ENCODE data around the gene DYNC2I2. TPM values are rescaled to one million over a fixed set of nuclear protein-coding genes. Genes with fewer than 3 reads are reported as not detected.

Gene DYNC2I2
- total and polyA plus RNA-seq, 10 of the 15 experiments (the other 5 are each of a cell fraction or from before 2014, with no cell fraction given): 0.89 to 118 (median 47.9) TPM

DNA sequence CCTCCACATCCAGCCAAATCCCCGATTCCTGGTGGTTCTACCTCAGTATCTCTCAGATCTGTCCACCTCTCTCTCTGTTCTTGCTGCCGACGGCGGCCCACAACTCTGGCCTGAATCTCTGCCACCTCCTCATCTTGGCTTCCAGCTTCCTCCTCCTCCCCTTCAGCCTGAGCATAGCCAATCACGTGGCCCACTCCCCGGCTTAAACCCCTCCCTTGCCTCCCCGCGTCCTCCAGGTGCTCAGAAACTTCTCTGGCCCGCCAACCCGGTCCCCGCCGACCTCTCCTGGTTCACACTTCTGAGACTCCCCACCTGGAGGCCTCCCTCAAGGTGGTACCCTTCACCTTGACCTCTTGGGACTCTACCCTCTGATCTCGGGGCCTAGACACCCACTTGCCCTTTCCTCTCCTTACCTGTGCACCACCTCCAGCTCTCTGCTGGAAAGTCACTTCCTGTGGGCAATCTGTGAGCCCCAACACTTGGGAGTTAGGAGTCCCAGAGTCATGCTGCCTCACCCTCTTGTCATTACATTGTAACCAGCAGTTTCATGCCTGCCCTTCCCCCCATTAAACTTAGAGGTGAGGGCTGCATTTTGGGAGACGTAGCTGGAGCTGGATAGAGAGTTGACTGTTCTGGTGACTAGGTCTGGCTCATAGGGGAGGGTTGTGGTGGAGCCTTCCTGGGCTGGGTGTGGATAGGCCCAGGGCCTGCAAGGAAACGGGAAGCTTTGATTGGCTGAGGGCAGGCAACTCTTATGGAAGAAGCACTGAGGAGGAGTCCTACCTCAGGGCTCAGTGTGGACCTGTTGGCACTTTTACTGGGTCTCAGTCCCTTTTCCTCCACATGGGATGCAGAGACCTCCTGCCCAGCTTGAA is 27.9 kb upstream of the DYNC2I2 start (continued):
- TF ChIP-seq, protein P1, sequence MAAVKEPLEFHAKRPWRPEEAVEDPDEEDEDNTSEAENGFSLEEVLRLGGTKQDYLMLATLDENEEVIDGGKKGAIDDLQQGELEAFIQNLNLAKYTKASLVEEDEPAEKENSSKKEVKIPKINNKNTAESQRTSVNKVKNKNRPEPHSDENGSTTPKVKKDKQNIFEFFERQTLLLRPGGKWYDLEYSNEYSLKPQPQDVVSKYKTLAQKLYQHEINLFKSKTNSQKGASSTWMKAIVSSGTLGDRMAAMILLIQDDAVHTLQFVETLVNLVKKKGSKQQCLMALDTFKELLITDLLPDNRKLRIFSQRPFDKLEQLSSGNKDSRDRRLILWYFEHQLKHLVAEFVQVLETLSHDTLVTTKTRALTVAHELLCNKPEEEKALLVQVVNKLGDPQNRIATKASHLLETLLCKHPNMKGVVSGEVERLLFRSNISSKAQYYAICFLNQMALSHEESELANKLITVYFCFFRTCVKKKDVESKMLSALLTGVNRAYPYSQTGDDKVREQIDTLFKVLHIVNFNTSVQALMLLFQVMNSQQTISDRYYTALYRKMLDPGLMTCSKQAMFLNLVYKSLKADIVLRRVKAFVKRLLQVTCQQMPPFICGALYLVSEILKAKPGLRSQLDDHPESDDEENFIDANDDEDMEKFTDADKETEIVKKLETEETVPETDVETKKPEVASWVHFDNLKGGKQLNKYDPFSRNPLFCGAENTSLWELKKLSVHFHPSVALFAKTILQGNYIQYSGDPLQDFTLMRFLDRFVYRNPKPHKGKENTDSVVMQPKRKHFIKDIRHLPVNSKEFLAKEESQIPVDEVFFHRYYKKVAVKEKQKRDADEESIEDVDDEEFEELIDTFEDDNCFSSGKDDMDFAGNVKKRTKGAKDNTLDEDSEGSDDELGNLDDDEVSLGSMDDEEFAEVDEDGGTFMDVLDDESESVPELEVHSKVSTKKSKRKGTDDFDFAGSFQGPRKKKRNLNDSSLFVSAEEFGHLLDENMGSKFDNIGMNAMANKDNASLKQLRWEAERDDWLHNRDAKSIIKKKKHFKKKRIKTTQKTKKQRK (IDR thresholded peaks at IDR 0.05; ENCODE audit: low read depth, low read length): no peak
- TF ChIP-seq ZNF24 (IDR thresholded peaks at IDR 0.05) (no peak; the same call in 1 of the 2 replicates), IKZF1 (conservative IDR thresholded peaks at IDR 0.05) (peak; percentile 39; the same call in 1 of the 2 replicates)
- TF ChIP-seq, protein P2, sequence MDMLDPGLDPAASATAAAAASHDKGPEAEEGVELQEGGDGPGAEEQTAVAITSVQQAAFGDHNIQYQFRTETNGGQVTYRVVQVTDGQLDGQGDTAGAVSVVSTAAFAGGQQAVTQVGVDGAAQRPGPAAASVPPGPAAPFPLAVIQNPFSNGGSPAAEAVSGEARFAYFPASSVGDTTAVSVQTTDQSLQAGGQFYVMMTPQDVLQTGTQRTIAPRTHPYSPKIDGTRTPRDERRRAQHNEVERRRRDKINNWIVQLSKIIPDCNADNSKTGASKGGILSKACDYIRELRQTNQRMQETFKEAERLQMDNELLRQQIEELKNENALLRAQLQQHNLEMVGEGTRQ (IDR thresholded peaks at IDR 0.05; ENCODE audit: borderline replicate concordance, low read depth, low read length): peak; percentile 77

- FAIRE-seq (no peak), ATAC-seq (peak; percentile 3), DNase-seq (ENCODE audit: low read depth, low spot score) (no peak)
- BruUV-seq (replicated peaks): TSS peak; percentile 93
- Histone ChIP-seq H4K20me1 (ENCODE audit: control insufficient read depth, insufficient read depth) (no peaks in the 10 kb centered on the region), H2AFZ (ENCODE audit: control insufficient read depth, low read depth, low read length) (0 out of 2 replicates have a peak overlapping the region, but pooled peaks have one; percentile 2), H3K79me2 (ENCODE audit: control insufficient read depth, insufficient read depth, low read length) (peaks cover 73% of the 10 kb centered on the region), H3K4me2 (ENCODE audit: control insufficient read depth, insufficient read depth) (peak overlapping the region; percentile 80), H3K4me3 (peak overlapping the region; percentile 95), H3K27ac (ENCODE audit: control insufficient read depth, insufficient read depth) (peak overlapping the region; percentile 96), H3K9ac (ENCODE audit: control insufficient read depth, insufficient read depth, low read length) (peak overlapping the region; percentile 96), H3K27me3 (replicated peaks in 1 of 2; ENCODE audit: control insufficient read depth in 2 of 2, insufficient read depth in 2 of 2, low read length in 1 of 2) (no peaks in the 10 kb centered on the region), H3K36me3 (ENCODE audit: control insufficient read depth in 2 of 2, insufficient read depth in 2 of 2, low read length in 1 of 2) (0 out of 4 replicates have a peak, but pooled peaks cover 0 to 4% of the 10 kb centered on the region in 2 experiments), H3K4me1 (ENCODE audit: control insufficient read depth, insufficient read depth, low read length) (peaks cover 13% of the 10 kb centered on the region; the same call in 1 of the 2 replicates), H3K9me3 (replicated peaks; ENCODE audit: control insufficient read depth, insufficient read depth, low read length) (no peaks in the 10 kb centered on the region)
- POLR2A ChIA-PET: interaction anchor here (0.6 to 2.1 kb wide), 20 partner anchors 8 to 264 kb away, joined by 3 to 33 read pairs (median 4); partner anchors contain the start of genes GLE1 and ZDHHC12
- in situ Hi-C loops (cut with MboI) (no loop called here), intact Hi-C loops (cut with micrococcal nuclease; ENCODE audit: unreplicated experiment) (loop anchor here (10.0 kb wide), 1 partner anchor 129 kb away; the partner anchor contains the start of gene SPTAN1)
- TF ChIP-seq ZNF217 (IDR thresholded peaks at IDR 0.05): no peak
- TF ChIP-seq, protein P3, sequence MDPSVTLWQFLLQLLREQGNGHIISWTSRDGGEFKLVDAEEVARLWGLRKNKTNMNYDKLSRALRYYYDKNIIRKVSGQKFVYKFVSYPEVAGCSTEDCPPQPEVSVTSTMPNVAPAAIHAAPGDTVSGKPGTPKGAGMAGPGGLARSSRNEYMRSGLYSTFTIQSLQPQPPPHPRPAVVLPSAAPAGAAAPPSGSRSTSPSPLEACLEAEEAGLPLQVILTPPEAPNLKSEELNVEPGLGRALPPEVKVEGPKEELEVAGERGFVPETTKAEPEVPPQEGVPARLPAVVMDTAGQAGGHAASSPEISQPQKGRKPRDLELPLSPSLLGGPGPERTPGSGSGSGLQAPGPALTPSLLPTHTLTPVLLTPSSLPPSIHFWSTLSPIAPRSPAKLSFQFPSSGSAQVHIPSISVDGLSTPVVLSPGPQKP (IDR thresholded peaks at IDR 0.05; ENCODE audit: low read depth, low read length): 0 out of 2 replicates have a peak, but pooled peaks have one; percentile 0
- peak; percentile 24 for TF ChIP-seq HDAC6 (IDR thresholded peaks at IDR 0.05; ENCODE audit: unreplicated experiment)
- 0 out of 2 replicates have a peak, but pooled peaks have one; percentile 9 for TF ChIP-seq CHD2 (IDR thresholded peaks at IDR 0.05; ENCODE audit: borderline replicate concordance, low read depth, low read length)
- TF ChIP-seq POLR2AphosphoS5 (IDR thresholded peaks at IDR 0.05; ENCODE audit: low read length): no peak
- peak; percentile 69 for TF ChIP-seq CBFB (IDR thresholded peaks at IDR 0.05; ENCODE audit: low read depth)
- TF ChIP-seq TARDBP (IDR thresholded peaks at IDR 0.05; ENCODE audit: borderline replicate concordance): 0 out of 2 replicates have a peak, but pooled peaks have one; percentile 22
- 0 out of 2 replicates have a peak, but pooled peaks have one; percentile 4 for TF ChIP-seq CREM (IDR thresholded peaks at IDR 0.05; ENCODE audit: low read depth)
- SMC1A ChIA-PET (ENCODE audit: uncharacterized antibody, unreplicated experiment): interaction anchor here (0.9 to 2.9 kb wide), 10 partner anchors 8 to 388 kb away, joined by 3 to 12 read pairs (median 4); partner anchors contain the start of gene SPOUT1
- RAD21 ChIA-PET (ENCODE audit: unreplicated experiment): interaction anchor here (0.7 to 1.7 kb wide), 7 partner anchors 9 to 611 kb away, joined by 3 to 6 read pairs (median 4); partner anchors contain the start of genes SPTAN1 and ZDHHC12
- CTCF ChIA-PET: interaction anchor here (1.0 to 1.3 kb wide), 4 partner anchors 11 to 24 kb away, joined by 3 to 4 read pairs (median 4); partner anchors contain the start of gene PKN3
- WGBS (ENCODE audit: insufficient coverage, insufficient replicate concordance, low lambda C conversion rate, missing lambda C conversion rate): 0% methylated on average over 3 of the region's 3 CpGs
These were observed 27.3 kb upstream of the DYNC2I2 start for GRCh38 chr9:128684065-128684324.

All from GM12878 (cell line).